Measurements from ENCODE around the gene CHCHD10.

The CHCHD10 gene

DNA sequence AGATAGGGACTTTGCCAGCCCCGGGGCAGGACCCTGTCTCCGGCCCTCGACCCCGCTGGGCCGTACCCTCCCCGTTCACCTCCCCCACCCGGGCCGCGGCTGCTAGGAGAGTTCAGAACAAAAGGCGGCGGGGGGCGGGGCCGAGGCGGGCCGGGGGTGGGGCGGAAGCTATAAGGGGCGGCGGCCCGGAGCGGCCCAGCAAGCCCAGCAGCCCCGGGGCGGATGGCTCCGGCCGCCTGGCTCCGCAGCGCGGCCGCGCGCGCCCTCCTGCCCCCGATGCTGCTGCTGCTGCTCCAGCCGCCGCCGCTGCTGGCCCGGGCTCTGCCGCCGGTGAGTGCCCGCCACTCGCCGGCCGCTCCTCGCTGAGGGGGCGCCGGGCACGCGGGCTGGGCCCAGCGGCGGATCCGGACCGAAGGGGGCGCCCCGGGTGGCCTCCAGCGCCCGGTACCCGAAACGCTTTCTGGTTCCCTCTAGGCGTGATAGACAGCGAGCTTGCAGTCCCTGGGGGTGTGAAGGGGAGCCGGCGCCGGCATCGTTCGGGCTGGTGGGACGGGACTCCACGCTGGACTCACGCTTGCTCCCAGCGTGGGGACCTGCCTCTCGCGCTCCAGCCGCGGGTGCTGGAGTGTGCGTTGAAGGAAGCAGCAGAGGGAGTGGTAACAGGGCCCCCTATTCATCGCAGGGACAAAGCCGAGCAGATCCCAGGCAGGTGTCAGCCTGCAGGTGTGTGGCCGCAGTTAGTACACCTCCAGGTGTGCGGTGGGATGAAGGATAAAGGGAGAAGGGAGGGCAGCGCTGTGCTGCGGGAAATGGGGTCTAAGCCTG is 5.1 kb upstream of the CHCHD10 start, which contains the start of gene MMP11:
Gene MMP11 (plus strand): TSS at position 201 of the 825 bp plus-strand sequence. CDS start 22 bp downstream, at position 223.
- no peak for DNase-seq (ENCODE audit: low read depth in 2 of 2)

DNA sequence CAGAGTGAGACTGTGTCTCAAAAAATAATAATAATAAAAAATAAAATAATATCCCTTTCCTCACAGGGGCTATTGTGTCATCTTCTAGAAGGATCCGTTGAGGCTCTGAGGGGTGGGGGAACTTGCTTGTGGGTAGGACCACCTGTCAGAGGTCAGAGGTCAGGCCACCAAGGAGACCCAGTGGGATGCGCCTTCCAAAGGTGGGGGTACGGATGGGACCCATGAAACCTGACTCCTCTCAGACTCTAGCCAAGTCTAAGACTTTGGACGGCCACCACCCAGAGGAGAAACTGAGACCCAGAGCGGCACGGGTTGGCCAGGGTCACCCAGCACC is 4.5 kb upstream of the CHCHD10 start:
- DNase-seq (ENCODE audit: low read depth in 2 of 2): no peak

GRCh38 chr22:23769321-23769965 is 1.7 kb upstream of the CHCHD10 start:
- DNase-seq (ENCODE audit: low read depth in 2 of 2): no peak

DNA sequence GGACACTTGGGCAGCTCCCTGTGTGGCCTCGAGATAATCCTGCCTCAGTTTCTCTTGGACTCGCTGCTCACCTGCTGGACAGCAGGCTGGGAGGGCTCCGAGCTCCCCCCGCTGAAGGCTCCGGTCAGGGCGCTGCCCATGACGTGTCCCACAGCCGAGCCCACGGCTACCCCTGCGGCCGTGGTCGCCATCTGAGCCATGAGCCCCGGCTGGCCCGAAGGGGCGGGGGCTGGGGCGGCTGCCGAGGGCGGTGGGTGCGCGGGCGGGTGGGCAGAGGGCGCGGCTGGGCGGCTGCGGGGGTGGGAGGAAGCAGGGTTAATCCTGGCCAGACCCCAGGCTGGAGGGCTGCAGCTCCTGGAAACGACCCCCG is 484 bp downstream of the CHCHD10 start:
- DNase-seq (ENCODE audit: low read depth in 2 of 2): no peak

DNA sequence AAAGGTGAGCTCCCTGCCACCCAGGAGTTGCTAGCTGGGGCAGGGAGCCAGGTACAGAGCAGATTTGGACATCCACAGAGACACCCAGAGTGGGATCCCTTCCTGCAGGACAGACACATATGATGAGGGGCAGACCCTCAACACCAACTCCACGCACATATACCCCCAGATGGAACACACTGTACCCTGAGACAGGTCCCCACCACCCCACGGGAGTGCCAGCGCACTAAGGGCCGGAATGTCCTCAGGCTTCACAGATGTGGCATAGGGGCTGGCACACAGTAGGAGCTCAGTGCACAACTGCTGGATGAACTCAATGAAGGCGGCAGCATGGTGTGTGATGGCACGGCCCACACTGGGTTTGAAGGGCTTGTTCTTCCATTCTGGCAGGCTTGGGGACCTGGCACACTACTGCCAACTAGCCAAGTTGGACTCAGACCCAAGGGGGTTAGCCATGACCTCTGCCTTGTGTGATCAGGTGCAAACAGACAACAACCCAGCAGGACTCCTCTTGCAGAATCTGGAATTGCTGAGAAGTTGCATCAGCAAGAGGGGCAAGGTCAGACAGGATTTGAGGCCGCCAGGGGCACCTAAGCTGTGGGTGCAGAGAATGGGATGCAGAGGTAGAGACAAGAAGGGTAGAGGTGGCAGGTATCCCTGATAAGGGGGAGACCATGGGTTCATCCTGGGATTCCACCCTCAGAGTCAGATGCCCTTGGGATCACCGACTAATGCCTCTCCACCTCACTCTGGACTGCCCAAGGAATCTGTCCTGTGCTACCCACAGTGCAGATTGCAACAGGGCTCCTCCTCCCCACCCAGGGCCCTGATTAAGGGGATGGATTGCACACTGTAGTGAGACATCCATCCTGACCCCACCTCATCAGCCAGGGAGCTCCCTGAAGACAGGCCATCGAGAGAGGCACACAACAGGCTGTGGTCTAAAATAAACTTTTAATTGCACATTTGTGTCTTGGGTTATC is 2.6 kb downstream of the CHCHD10 start:
- no peak for DNase-seq (ENCODE audit: low read depth in 2 of 2)

DNA sequence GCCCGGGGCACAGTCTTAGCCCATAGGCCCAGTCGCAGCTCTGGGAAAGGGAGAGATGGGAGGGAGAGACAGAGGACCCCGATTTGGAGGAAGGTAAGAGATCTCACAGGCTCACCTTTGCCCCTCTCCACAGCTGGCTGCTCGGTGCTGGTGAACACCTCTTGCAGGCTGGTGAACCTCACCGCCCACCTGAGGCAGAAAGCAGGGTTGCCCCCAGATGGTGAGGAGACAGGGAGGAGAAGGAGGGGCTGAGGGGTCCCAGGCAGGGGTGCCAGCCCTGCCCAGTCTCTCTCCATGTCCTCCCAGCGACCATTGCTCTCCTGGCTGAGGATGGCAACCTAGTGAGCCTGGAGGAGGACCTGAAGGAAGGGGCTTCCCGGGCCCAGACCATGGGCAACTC is 3.8 kb downstream of the CHCHD10 start:
- DNase-seq (ENCODE audit: low read depth in 2 of 2): no peak

DNA sequence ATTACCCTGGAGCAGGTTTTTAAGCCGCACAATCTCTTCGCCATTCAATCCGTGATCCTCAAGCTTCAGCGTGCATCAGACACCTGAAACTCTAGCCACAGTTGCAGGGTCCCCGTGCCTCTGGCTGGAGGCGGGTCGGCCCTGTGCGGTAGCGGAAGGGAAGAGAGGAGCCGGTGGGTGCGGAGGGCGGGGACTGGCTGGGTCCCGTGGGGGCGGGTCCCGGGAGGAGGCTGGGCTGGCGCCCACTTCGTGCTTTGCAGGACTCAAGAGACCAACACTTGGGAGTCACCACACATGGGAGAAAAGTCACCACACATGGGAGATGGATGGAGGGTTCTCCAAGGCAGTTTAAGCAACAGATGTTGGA is 4.2 kb downstream of the CHCHD10 start:
- DNase-seq (ENCODE audit: low read depth in 2 of 2): peak in 1 of 2 donors; percentile 51

DNA sequence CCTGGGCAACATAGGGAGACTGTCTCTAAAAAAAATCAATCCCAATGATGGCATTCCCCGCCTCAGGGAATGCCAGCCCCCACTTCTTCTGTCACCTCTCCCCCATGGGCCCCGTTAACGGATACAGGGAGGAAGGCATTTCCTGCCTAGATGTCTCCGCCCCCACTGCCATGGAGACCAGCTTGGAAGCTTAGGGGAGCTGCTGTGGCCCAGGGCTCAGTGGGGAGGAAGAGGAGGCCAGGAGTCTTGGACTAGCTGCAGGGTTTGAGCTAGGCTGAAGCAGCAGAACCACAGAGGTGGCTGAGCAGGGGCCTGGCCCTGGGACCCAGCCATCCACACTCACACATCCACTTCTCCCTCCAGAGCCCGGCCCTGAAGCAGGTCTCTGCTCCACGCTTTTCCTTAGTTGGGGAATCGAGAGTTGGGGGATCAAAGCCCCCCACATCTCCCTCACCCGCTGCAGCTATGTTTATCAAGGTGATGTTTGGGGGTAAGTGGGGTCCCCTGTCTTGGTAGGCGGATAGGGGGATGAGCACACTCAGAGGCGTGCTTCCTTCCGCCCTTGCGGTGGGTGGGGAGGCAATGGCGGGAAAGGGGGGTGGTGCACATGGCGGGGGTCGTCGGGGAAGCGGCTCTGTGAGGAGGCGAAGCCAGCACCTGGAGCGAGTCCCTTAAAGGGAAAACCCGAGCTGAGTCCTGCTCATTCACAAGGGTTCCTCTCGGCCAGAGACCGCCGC is 4.8 kb downstream of the CHCHD10 start, which contains the start of gene C22orf15:
Gene C22orf15 (plus strand): TSS at position 149 of the 737 bp plus-strand sequence. CDS start 317 bp downstream, at position 466.
- no peak for DNase-seq (ENCODE audit: low read depth in 2 of 2)

DNA sequence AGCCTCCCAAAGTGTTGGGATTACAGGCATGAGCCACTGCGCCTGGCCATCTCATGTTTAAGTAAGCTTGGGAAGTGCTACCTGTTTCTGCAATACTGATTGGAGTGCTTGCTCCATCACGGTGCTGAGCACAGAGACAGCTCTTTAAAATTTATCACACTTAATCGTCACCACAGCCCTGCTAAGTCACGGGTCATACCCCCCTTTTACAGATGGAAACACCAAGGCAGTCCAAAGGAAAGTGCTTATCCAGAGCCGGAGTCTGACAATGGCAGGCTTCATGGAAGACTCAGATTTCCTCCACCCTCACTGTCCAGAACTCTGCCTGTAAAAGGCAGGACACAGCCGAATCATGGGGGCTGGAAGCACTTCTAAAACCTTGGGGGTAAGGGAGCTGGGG is 7.7 kb downstream of the CHCHD10 start:
- no peak for DNase-seq (ENCODE audit: low read depth in 2 of 2)

GRCh38 chr22:23759566-23759965 is 8.2 kb downstream of the CHCHD10 start:
- DNase-seq (ENCODE audit: low read depth in 2 of 2): no peak

GRCh38 chr22:23756891-23757290 is 10.9 kb downstream of the CHCHD10 start:
- no peak for DNase-seq (ENCODE audit: low read depth in 2 of 2)

DNA sequence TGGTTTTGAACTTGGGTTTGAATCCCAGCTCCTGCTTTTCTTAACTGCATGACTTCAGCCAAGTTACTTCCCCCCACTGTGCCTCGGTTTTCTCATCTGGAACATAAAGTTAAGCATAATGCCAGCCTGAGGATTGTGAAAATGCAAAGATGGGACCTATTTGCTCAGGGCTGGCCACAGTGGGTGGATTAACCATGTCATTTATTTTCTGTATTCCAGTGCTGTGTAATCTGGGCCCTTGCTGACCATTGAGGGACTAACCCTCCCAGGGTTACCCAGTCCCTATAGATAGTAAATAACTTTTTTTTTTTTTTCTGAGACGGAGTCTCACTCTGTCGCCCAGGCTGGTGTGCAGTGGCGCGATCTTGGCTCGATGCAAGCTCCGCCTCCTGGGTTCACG is 12.1 kb downstream of the CHCHD10 start:
- DNase-seq (ENCODE audit: low read depth in 2 of 2): no peak

DNA sequence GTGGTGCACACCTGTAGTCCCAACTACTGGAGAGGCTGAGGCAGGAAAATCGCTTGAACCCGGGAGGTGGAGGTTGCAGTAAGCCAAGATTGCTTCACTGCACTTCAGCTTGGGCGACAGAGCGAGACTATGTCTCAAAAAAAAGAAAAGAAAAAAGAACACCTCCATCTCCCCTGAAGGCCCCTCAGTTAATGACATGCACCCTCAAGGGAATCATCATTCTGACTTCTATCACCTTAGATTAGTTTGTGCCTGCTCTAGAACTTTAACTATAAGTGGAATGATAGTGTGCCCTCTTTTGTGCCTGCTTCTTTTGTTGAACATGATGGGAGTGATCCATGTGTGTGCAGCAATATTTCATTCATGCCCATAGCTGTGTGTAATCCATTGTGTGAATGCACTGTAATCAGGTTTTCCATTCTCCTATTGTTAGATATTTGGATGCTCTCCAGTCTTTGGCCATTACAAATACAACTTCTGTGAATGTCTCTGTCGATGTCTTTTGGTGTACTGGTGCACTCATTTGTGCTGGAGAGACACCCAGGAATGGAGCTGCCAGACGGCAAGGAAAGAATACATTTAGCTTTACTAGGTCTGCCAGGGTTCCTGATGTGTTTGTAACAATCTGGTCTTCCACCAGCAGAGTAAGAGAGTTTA is 12.7 kb downstream of the CHCHD10 start:
- DNase-seq (ENCODE audit: low read depth in 2 of 2): no peak

DNA sequence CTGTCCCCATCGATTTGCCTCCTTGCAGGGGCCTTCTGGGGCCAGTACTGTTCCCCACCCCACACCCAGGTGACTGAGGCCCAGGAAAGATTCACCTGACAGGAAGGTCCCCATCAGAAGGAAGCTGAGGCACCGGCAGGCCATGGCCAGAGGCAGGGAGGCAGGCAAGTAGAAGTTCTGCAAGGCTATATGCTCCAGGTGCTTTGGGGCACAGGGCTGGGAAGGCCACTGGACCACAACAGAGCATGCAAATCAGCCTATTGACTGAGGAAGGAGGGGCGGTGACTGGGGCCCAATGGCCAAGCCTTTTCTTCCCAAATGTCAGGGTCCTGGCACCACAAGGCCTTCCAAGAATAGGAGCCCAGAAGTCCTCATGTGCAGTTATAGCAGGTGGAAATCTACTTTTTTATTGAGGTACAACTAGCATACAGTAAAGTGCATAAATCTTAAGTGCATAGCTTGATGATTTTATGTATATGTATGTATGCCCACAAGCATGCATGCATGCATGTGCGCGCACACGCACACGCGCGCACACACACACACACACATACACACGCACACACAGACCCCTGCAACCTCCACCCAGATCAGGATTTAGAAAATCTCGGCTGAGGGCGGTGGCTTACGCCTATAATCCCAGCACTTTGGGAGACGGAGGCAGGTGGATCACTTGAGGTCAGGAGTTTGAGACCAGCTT is 13.4 kb downstream of the CHCHD10 start, which contains the start of gene VPREB3:
Gene VPREB3 (minus strand): TSS at position 206 of the 700 bp plus-strand sequence. CDS start 62 bp downstream, at position 144.
- no peak for DNase-seq (ENCODE audit: low read depth in 2 of 2)

DNA sequence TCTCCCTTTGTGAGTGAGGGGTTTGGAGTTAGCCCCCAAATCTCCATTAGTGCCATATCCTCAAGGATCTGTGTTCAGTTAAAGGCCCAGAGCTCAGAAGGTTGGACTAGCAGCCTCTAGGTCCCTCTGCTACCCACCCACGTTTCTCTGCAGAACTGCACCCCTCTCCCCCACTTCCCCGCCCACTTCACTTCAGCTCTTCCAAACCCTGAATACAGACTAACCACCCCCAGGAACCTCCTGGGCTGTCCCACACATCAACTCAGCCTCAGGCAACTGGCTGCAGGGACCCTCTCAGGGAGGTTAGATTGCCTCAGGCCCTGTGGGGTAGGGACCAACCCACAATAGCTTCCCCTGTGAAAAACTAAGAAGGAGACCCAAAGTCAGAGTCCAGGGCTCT is 14.4 kb downstream of the CHCHD10 start:
- DNase-seq (ENCODE audit: low read depth in 2 of 2): no peak

GRCh38 chr22:23752750-23753149 is 15.0 kb downstream of the CHCHD10 start:
- DNase-seq (ENCODE audit: low read depth in 2 of 2): no peak

DNA sequence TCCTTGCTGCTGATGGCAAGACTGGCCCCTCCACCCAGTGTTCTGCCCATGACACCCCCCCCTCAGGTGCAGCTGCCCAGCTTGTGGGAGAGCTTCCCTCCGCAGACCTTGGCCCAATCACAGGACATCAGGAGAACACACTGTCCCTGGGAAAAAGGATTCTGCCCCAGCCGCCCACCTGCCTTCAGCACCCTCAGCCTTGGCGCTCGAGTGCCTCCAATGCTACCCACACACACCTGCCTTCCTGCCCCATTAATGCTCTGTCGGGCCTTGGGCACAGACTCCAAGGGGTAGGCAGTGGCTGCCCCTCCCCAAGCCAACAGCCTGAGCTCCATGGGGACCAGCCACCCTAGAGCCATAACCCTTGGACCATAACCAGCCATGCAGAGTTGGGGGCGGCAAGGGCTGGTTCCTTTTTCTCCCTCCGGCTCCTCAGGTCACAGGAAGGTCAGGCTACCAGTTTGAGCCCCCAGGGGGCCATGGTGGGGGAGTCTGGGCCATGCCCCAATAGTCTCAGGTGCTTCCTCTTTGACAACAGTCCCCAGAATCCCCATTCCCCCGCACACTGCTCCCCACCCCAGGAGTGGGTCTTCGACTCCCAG is 15.6 kb downstream of the CHCHD10 start:
- DNase-seq (ENCODE audit: low read depth in 2 of 2): no peak

DNA sequence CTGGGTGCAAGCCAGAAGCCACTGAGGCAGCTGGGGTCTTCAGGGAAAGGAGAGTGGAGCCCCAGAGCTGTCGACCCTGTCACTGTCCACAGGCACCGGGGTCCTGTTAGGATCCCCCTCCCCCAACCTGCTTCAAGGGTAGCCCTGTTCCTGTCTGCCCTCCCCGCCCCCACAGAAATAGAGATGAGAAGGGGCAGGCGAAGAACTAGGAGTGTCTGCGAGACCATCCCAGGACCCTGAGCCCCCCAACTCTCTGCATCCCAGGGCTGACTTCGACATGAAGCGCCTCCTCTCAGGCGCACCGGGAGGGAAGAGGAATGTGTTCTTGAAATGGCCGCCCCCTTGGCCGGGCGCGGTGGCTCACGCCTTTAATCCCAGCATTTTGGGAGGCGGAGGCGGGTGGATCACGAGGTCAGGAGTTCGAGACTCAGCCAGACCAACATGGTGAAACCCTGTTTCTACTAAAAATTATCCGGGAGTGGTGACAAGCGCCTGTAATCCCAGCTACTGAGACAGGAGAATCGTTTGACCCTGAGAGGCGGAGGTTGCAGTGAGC is 16.3 kb downstream of the CHCHD10 start:
- DNase-seq (ENCODE audit: low read depth in 2 of 2): no peak

DNA sequence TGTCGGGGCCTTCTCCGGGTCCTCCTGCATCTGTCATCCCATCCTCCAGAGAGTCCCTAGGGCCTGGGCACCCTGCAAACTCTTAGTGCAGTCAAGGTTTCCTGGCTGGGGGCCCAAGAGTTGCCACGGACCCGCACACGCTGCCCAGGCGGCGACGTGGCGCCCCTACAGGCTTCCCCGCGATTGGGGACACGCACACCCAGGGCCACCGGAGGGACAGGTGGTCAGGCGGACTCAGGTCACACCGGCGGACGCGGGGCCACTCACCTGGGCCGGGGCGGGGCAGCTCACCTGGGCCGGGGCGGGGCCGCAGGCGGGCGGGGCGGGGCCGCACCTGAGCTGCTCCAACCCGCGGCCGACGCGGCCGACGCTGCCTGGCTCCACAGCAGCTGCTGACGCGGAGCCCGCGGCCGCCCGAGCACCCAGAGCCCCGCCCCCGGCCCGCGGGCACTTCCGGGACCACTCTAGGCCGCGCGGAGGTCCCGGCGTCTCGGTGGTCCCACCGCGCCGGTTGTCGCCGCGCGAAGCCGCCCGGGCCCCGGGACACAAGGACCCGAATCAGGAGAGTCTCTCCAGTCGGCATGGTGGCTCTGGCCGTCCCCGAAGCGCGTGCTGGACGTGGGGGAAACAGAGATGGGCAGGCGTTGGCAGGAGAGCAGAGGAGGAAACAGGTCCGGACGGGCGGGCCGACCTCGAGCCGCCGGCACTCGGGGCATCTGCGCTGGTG is 16.9 kb downstream of the CHCHD10 start, which contains the start of gene ZNF70:
Gene ZNF70 (minus strand): TSS at position 399 of the 727 bp plus-strand sequence. CDS start 5,972 bp downstream, outside the sequence.
- peak; percentile 81 to 82 for DNase-seq (ENCODE audit: low read depth in 2 of 2)
